SH-SY5Y (cell line): ENCODE results near the gene EP300.

Experiments
- GATA2 ChIP-seq: IDR thresholded peaks from 2 replicates; pipeline ENCODE4 v1.6.1; 2011; ENCODE audit warnings: mild to moderate bottlenecking, low read depth, low read length
- GATA3 ChIP-seq: IDR thresholded peaks from 2 replicates; pipeline ENCODE4 v1.6.1; 2011; ENCODE audit warnings: low read depth, mild to moderate bottlenecking, low read length, moderate library complexity

- TF ChIP-seq GATA2 (no peak), GATA3 (no peak)
These were observed 85.4 kb downstream of the EP300 start for GRCh38 chr22:41177622-41178424.
